ENCODE results near the gene MYO5A.
"Not testable (repeated sequence)": the region's sequence is repeated elsewhere in the genome, so short reads cannot be mapped to it uniquely, and the experiment has no call there.

Gene MYO5A

DNA sequence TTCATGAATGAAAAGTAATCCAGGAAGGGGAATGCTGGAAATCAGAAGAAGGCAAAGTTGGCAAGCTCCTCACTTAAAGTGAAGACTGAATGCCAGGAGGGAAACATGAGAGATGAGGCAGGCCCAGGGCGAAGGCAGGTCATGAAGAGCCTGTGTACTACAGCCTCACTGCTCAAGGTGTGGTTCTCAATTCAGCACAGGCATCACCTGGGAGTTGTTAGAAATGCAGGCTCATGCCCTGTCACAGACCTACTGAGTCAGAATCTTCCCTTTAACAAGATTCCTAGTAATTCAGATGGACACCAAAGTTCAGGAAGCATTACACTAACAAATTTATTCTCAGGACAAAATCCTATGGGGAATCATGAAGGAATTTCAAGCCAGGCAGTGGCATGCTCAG, 14.2 kb downstream of the MYO5A start:
- no peak for DNase-seq (ENCODE audit: low read depth)
- H3K4me3 ChIP-seq (ENCODE audit: low read depth, low read length): no peak overlapping the region
- no peak for TF ChIP-seq CTCF (IDR thresholded peaks at IDR 0.05; ENCODE audit: insufficient read depth, low read depth, low read length, missing control alignments)

GRCh38 chr15:52512869-52513268, 15.8 kb downstream of the MYO5A start:
- H3K4me3 ChIP-seq (ENCODE audit: low read depth, low read length); DNase-seq (ENCODE audit: low read depth): not testable (repeated sequence)

- DNase-seq (ENCODE audit: low read depth): no peak
- no peak overlapping the region for H3K4me3 ChIP-seq (ENCODE audit: low read depth, low read length)
- no peak for TF ChIP-seq CTCF (IDR thresholded peaks at IDR 0.05; ENCODE audit: insufficient read depth, low read depth, low read length, missing control alignments)
These were observed 17.6 kb downstream of the MYO5A start for GRCh38 chr15:52511084-52511483.

GRCh38 chr15:52509500-52510245, 19.0 kb downstream of the MYO5A start:
- no peak for TF ChIP-seq CTCF (IDR thresholded peaks at IDR 0.05; ENCODE audit: insufficient read depth, low read depth, low read length, missing control alignments)
- H3K4me3 ChIP-seq (ENCODE audit: low read depth, low read length): no peak overlapping the region
- DNase-seq (ENCODE audit: low read depth): no peak

DNA sequence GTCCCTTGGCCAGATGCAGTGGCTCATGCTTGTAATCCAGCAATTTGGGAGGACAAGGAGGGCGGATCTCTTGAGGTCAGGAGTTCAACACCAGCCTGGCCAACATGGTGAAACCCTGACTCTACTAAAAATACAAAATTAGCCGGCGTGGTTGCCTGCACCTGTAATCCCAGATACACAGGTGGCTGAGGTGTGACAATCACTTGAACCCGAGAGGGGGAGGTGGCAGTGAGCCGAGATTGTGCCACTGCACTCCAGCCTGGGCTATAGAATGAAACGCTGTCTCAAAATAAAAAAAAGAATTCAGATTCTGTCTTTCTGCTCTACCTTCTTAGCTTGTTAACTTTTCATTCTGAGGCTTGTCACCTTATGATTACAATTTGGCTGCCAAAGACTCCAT, 22.1 kb downstream of the MYO5A start:
- no peak for TF ChIP-seq CTCF (IDR thresholded peaks at IDR 0.05; ENCODE audit: insufficient read depth, low read depth, low read length, missing control alignments)
- no peak overlapping the region for H3K4me3 ChIP-seq (ENCODE audit: low read depth, low read length)
- no peak for DNase-seq (ENCODE audit: low read depth)

GRCh38 chr15:52505151-52505550, 23.5 kb downstream of the MYO5A start:
- H3K4me3 ChIP-seq (ENCODE audit: low read depth, low read length): no peak overlapping the region
- TF ChIP-seq CTCF (IDR thresholded peaks at IDR 0.05; ENCODE audit: insufficient read depth, low read depth, low read length, missing control alignments): no peak
- no peak for DNase-seq (ENCODE audit: low read depth)

DNA sequence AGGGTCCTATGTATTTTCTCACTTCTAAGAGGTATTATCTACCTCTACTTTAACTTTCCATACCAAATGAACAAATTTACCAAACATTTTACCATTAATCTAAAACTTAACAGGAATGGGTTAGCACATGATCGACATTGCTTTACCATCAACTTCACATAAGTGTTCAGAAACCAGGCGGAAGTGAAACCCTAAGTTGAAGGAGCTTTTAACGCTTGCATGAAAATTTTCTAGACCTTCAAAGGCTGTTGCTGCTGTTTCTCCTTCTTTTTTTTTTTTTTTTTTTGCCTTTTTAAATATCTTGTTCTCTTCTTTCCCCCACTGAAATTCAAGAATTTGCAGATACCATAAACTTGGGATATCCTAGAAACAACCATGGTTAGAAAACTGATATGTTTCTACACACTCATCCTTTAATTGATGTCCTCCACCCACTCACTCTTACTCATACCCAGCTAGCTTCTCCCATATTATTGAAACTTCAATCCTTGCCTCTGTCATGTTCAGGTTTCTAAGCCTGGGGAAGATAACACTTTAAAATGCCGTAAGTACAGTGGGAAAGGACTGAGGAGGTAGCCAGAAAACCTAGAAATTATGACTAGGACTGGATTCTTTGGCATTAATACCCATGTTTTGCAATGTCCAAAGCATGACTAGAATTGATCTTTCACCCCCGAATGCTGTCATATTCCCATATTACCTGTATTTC, 24.7 kb downstream of the MYO5A start:
- H3K4me3 ChIP-seq (ENCODE audit: low read depth, low read length): no peak overlapping the region
- TF ChIP-seq CTCF (IDR thresholded peaks at IDR 0.05; ENCODE audit: insufficient read depth, low read depth, low read length, missing control alignments): no peak
- DNase-seq (ENCODE audit: low read depth): peak; percentile 74

All from GM12865 (cell line).